ENCODE data around the gene PXDN. TPM values are rescaled to one million over a fixed set of nuclear protein-coding genes. Genes with fewer than 3 reads are reported as not detected.

PXDN gene
- total and polyA plus RNA-seq, 10 of the 15 experiments (the other 5 are each of a cell fraction or from before 2014, with no cell fraction given) = 0.12 to 0.69 (median 0.23) TPM; not detected in 5

GRCh38 chr2:1642993-1643619, 101.2 kb downstream of the PXDN start:
- Histone ChIP-seq H3K36me3 (ENCODE audit: control insufficient read depth in 2 of 2, insufficient read depth in 2 of 2, low read length in 1 of 2) (no peaks in the 10 kb centered on the region), H3K27me3 (replicated peaks in 1 of 2; ENCODE audit: control insufficient read depth in 2 of 2, insufficient read depth in 2 of 2, low read length in 1 of 2) (no peaks in the 10 kb centered on the region), H3K4me1 (ENCODE audit: control insufficient read depth, insufficient read depth, low read length) (no peaks in the 10 kb centered on the region), H3K79me2 (ENCODE audit: control insufficient read depth, insufficient read depth, low read length) (no peaks in the 10 kb centered on the region), H3K9ac (ENCODE audit: control insufficient read depth, insufficient read depth, low read length) (no peak overlapping the region), H3K4me3 (no peak overlapping the region), H3K27ac (ENCODE audit: control insufficient read depth, insufficient read depth) (no peak overlapping the region), H4K20me1 (ENCODE audit: control insufficient read depth, insufficient read depth) (no peaks in the 10 kb centered on the region), H3K4me2 (ENCODE audit: control insufficient read depth, insufficient read depth) (no peak overlapping the region), H2AFZ (ENCODE audit: control insufficient read depth, low read depth, low read length) (no peak overlapping the region), H3K9me3 (replicated peaks; ENCODE audit: control insufficient read depth, insufficient read depth, low read length) (no peaks in the 10 kb centered on the region)
- ChIA-PET RAD21 (ENCODE audit: unreplicated experiment) (no interaction called here), POLR2A (no interaction called here), CTCF (no interaction called here), SMC1A (ENCODE audit: uncharacterized antibody, unreplicated experiment) (no interaction called here)
- in situ Hi-C loops (cut with MboI) = no loop called here
- FAIRE-seq (no peak), DNase-seq (ENCODE audit: low read depth, low spot score) (no peak), ATAC-seq (no peak)
- TF ChIP-seq NR2C2 (IDR thresholded peaks at IDR 0.05; ENCODE audit: borderline replicate concordance, control insufficient read depth, insufficient read length, low read depth) = no peak
- intact Hi-C loops (cut with micrococcal nuclease; ENCODE audit: unreplicated experiment) = no loop called here
- BruUV-seq (replicated peaks) = no TSS peak
- WGBS (ENCODE audit: insufficient coverage, insufficient replicate concordance, low lambda C conversion rate, missing lambda C conversion rate) = 69% methylated on average over 19 of the region's 19 CpGs

- ChIA-PET POLR2A (no interaction called here), RAD21 (ENCODE audit: unreplicated experiment) (no interaction called here), CTCF (interaction anchor here (0.7 kb wide), 1 partner anchor 89 kb away, joined by 3 read pairs; no protein-coding TSS in a partner anchor), SMC1A (ENCODE audit: uncharacterized antibody, unreplicated experiment) (no interaction called here)
- H3K27ac ChIP-seq (ENCODE audit: control insufficient read depth, insufficient read depth) = no peak overlapping the region
- no peaks in the 10 kb centered on the region for H3K4me1 ChIP-seq (ENCODE audit: control insufficient read depth, insufficient read depth, low read length)
- no peak overlapping the region for H3K4me3 ChIP-seq
- H4K20me1 ChIP-seq (ENCODE audit: control insufficient read depth, insufficient read depth) = no peaks in the 10 kb centered on the region
- H3K79me2 ChIP-seq (ENCODE audit: control insufficient read depth, insufficient read depth, low read length) = no peaks in the 10 kb centered on the region
- no peaks in the 10 kb centered on the region for H3K27me3 ChIP-seq (replicated peaks in 1 of 2; ENCODE audit: control insufficient read depth in 2 of 2, insufficient read depth in 2 of 2, low read length in 1 of 2)
- H3K9me3 ChIP-seq (replicated peaks; ENCODE audit: control insufficient read depth, insufficient read depth, low read length) = no peaks in the 10 kb centered on the region
- FAIRE-seq (no peak), DNase-seq (ENCODE audit: low read depth, low spot score) (no peak), ATAC-seq (no peak)
- intact Hi-C loops (cut with micrococcal nuclease; ENCODE audit: unreplicated experiment) = no loop called here
- 51% methylated on average over 15 of the region's 15 CpGs for whole genome bisulfite sequencing (ENCODE audit: insufficient coverage, insufficient replicate concordance, low lambda C conversion rate, missing lambda C conversion rate)
- H3K36me3 ChIP-seq (ENCODE audit: control insufficient read depth in 2 of 2, insufficient read depth in 2 of 2, low read length in 1 of 2) = no peaks in the 10 kb centered on the region
- no peak overlapping the region for H2AFZ ChIP-seq (ENCODE audit: control insufficient read depth, low read depth, low read length)
- H3K9ac ChIP-seq (ENCODE audit: control insufficient read depth, insufficient read depth, low read length) = no peak overlapping the region
- in situ Hi-C loops (cut with MboI) = no loop called here
- H3K4me2 ChIP-seq (ENCODE audit: control insufficient read depth, insufficient read depth) = no peak overlapping the region
- BruUV-seq (replicated peaks) = no TSS peak
- TF ChIP-seq TAF1 (IDR thresholded peaks at IDR 0.05; ENCODE audit: borderline replicate concordance, low read depth, low read length) = no peak
- TF ChIP-seq BCL11A (IDR thresholded peaks at IDR 0.05; ENCODE audit: low read depth, low read length) = no peak
- TF ChIP-seq FOXM1 (IDR thresholded peaks at IDR 0.05; ENCODE audit: low read depth, low read length) = no peak
- TF ChIP-seq STAT3 (IDR thresholded peaks at IDR 0.05; ENCODE audit: low read depth, low read length) = no peak
- no peak for TF ChIP-seq CBX5 (IDR thresholded peaks at IDR 0.05; ENCODE audit: low read depth)
- TF ChIP-seq, protein P1, sequence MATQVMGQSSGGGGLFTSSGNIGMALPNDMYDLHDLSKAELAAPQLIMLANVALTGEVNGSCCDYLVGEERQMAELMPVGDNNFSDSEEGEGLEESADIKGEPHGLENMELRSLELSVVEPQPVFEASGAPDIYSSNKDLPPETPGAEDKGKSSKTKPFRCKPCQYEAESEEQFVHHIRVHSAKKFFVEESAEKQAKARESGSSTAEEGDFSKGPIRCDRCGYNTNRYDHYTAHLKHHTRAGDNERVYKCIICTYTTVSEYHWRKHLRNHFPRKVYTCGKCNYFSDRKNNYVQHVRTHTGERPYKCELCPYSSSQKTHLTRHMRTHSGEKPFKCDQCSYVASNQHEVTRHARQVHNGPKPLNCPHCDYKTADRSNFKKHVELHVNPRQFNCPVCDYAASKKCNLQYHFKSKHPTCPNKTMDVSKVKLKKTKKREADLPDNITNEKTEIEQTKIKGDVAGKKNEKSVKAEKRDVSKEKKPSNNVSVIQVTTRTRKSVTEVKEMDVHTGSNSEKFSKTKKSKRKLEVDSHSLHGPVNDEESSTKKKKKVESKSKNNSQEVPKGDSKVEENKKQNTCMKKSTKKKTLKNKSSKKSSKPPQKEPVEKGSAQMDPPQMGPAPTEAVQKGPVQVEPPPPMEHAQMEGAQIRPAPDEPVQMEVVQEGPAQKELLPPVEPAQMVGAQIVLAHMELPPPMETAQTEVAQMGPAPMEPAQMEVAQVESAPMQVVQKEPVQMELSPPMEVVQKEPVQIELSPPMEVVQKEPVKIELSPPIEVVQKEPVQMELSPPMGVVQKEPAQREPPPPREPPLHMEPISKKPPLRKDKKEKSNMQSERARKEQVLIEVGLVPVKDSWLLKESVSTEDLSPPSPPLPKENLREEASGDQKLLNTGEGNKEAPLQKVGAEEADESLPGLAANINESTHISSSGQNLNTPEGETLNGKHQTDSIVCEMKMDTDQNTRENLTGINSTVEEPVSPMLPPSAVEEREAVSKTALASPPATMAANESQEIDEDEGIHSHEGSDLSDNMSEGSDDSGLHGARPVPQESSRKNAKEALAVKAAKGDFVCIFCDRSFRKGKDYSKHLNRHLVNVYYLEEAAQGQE (IDR thresholded peaks at IDR 0.05; ENCODE audit: low read depth, low read length) = no peak
- no peak for TF ChIP-seq SPI1 (IDR thresholded peaks at IDR 0.05; ENCODE audit: borderline replicate concordance, insufficient read depth, low read depth, low read length)
- no peak for TF ChIP-seq ETV6 (conservative IDR thresholded peaks at IDR 0.05 in 1 of 2, IDR thresholded peaks at IDR 0.05 in 1 of 2; ENCODE audit: borderline replicate concordance in 1 of 2, low read depth in 1 of 2)
Measured at GRCh38 chr2:1642066-1642861, 102.1 kb downstream of the PXDN start.

All from GM12878 (cell line).